GM21825 (cell line): ENCODE measurements around the gene CIDEA.

Experiments
- ATAC-seq: cut with Tn5 transposase; IDR thresholded peaks from one replicate; pipeline ENCODE4 v1.9.1; 2021; ENCODE audit warnings: mild to moderate bottlenecking, moderate library complexity; ENCODE audit not compliant: unreplicated experiment

The CIDEA gene

DNA sequence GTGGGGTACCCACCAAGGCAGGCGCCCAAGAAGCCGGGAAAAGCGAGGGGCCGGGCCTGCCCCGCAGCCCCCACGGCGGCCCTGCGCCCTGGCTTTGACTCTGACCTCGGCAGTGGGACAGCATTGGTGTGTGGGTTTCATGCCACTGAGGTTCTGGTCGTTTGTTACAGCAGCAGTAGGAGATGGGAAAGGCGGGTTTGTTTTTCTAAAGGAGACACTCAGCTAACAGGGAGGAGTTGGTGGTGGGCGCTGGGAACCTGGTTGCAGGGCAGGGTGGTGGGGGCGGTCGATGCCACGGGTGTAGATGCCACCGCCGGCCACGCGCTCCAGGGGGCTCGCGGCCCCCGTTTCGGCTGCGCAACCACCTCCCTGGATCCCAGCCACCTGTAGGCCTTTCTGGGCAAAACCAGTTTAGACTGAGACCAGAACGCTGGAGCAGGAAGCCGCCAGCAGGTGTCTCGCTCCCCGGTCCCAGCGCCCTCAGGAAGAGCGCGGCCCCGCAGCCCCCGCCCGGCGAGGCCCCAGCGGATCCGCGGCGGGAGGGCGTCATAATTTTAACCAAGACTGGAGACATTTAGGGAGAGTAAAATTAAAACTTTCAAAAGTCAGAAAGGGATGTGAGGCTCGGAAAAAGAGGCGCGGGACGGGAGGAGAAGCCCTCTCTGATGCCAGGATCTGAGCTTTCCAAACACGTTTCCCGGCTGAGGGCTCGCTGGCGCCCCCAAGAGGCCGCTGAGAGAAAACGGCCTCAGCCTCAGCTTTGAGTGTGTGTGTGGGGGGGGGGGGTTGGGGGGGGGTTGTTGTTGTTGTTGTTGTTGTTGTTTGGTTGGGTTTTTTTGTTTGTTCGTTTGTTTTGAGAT, 17.4 kb downstream of the CIDEA start:
- peak; percentile 94 for ATAC-seq

DNA sequence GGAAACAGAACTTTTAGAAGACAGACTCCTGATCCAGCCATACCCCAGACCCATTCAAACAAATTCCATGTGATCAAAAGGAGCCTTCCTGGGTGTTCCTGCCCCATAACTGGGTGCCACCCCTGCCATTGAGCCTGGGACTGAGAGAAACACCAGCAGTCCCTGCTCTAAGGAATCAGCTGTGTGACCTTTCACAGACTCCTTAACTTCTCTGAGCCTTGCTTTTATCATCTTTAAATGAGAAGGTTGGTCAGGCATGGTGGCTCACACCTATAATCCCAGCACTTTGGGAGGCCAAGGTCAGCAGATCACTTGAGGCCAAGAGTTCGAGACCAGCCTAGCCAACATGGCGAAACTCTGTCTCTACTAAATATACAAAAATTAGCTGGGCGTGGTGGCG, 20.6 kb downstream of the CIDEA start:
- ATAC-seq: no peak

DNA sequence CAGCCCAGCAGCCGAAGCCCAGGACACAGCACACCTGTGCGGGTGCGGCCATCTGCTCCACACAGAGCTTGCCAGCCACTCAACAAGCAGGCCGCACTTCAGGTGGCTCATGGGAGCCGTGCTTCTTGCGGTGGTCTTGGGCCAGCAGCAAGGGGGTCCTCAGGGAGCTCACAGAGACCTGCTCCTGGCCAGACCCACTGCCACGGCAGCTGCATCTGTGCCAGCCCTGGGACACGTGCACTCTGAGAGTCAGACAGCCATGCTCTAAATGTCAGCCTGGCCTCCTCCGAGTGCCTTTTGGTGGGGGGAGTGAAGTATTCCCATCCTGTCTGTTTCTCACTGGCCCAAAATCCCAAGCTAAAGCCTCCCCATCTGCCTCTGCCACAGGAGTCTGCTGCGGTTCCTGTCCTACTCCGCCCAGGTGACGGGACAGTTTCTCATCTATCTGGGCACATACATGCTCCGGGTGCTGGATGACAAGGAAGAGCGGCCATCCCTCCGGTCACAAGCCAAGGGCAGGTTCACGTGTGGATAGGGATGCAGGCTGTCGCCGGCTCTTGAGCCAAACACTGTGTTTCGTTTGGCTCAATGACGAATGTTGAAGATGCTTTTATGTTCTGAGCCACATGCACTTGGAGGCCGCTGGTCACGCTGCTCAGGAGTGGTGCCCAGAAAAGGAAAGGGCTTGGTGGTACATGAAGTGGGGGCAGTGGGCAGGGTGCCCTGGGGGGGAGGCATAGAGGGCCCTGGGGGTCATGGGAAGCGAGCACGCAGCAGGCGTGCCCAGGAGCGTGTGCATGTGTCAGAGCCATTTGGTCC, 22.8 kb downstream of the CIDEA start:
- ATAC-seq: no peak

DNA sequence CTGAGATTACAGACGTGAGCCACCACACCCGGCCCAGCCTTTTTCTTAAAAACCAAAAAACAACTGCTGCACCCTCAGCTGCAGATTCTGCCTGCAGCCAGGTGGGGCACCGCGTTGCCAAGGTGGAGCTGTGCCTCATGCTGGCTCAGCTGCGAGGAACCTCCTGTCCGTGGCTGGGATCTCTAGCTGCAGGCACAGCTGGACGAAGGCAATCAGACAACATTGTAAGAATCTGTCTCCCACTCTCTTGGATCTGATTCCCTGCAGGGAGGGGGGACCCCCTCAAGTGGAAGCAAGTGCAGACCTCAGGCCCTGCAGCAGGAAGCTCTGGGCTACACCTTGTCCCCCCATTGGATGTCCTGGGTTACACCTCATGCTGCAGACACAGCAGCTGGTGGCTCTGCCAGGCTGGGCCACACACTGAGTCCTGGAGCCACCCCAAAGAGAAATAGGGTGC, 24.1 kb downstream of the CIDEA start:
- ATAC-seq: no peak

DNA sequence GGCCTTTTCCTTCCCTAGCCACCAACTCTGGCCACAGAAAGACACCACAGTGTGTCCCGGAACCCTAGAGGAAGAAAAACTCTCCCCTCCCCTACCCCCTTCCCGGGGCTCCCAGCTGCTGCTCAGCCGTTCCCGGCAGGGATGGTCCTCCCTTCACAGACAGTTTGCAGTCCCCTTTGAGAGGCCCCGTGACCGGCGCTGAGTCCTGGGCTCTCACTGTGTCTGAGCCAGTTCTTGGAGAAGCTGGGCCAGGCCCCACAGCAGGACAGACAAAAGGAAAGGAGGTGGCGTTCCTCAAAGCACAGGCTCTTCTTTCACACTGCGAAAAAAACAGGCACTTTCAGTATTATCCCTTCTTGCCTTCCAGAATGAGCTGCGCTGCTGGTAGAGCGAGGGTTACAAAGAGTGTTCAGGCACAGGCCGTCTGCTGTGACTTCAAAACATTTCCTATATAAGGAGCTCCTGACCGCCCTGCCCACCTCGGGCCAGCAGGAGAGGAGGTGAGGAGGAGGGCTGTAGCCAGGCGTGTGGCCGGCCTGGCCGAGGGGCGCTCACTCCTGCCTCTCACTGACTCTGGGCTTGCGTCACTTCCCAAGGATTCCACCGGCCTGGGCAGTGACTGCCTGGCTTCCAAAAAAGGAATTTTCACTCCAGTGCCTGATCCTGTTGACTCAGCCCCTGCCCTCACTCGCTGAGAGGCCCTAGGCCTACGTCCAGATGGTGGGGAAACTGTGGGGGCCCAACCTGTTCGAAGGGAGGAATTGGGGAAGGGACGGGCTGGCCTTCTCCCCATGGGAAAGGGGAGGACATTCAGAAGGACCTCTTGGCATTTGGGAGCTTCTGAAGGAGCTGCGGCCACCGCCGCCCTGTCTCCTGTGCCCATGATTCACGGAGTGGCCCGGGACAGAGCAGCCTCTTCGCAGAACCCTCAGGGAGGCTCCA, 24.9 kb downstream of the CIDEA start:
- no peak for ATAC-seq

DNA sequence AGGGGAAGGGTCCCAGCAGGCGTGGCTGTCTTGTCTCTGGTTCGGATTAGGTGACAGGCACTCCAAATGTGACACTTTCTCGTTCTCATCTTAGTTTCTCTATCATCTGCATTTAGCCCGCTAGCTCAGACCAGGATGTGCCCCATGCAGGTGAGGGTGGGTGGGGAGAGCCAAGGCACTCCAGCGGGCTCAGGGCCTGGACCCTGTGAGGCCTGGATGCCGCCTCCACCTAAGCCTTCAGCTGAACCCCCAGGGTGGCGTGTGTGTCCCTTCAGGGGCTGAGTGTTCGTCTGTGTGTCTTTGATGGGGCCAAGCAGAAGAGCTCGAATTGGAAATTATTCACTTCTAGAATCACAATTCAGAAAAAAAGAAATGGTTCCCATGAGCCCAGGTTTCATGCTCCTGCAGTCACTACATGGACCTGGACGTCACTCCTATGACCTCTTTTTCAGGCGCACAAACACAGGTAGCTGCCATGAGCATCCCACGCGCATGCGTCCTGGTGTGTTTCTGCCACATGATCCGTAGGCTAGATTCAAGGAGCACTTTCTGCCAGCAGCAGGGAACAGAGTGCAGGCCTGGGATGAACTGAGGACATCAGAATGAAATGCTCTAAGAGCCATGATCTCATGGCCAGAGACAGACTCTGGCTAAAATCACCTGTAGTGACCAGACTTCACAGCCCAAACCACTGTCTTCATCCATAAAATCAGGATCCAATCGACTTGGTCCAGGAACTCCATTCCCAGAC, 25.8 kb downstream of the CIDEA start:
- no peak for ATAC-seq

DNA sequence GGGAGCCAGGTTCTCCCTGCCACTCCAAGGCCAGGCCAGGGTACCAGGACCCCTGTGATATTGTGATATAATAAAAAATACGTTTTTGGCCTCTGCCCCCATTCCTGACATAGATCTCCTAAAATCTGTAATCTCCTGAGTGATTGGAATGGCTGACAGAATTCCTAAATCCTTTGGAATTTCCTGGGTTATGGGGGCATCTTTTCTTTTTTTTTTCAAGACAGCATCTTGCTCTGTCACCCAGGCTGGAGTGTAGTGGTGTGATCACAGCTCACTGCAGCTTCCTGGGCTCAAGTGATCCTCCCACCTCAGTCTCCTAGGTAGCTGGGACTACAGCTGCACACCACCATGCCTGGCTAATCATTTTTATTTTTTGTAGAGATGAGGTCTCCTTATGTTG, 27.7 kb downstream of the CIDEA start:
- ATAC-seq: no peak

DNA sequence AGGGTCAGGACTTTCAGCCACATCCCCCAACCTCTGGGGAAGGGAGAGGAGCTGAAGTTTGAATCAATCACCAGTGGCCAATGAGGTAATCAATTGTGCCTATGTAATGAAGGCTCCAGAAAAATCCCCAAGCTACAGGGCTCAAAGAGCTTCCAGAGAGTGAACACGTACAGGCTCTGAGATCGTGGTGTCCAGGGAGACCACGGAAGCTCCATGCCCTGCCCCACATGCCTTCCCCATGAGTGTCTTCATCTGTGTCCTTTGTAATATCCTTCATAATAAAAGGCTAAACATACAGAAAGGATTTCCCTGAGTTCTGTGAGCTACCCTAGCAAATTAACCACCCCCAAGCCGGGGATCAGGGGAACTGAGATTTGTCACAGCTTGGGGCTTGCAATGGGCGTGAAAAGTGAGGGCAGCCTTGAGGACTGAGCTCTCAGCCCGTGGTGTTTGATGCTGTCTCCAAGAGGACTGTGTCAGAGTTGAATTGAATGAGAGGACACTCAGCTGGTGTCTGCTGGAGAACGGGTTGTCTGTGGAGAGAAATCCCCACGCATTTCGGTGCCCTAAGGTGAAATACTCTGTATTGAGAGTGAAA, 28.4 kb downstream of the CIDEA start:
- ATAC-seq: no peak

DNA sequence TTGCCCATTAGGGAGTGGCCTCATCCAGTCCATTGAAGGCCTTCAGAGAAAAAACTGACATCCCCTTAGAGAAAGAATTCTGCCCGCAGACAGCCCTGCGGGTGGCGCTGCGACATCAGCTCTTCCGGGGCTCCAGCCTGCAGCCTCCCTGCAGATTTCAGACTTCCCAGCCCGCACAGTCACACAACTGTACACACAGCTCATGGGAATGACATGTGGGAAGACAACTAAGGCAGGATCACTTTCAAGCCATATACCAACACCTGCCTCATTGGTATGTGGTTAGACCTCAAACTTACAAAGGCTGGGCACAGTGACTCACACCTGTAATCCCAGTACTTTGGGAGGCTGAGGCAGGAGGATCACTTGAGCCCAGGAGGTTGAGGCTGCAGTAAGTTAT, 29.1 kb downstream of the CIDEA start:
- no peak for ATAC-seq

DNA sequence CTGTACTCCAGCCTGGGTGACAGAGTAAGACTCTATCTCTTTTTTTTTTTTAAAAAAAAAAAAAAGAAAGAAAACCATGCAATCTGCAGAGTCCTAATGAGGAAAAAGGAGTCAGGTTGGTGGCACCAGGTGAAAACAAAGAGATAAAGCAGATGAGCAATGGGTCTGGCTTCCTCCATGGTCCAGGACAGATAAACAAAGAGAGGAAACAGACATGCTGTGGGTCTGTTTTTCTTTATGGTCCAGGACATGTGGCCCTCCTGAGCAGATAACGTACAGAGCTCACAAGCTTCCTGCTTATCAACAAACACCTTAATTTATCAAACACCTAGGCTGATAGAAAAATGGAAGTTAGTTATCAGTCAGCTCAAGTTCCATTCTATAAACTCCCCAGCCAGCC, 29.5 kb downstream of the CIDEA start:
- no peak for ATAC-seq

DNA sequence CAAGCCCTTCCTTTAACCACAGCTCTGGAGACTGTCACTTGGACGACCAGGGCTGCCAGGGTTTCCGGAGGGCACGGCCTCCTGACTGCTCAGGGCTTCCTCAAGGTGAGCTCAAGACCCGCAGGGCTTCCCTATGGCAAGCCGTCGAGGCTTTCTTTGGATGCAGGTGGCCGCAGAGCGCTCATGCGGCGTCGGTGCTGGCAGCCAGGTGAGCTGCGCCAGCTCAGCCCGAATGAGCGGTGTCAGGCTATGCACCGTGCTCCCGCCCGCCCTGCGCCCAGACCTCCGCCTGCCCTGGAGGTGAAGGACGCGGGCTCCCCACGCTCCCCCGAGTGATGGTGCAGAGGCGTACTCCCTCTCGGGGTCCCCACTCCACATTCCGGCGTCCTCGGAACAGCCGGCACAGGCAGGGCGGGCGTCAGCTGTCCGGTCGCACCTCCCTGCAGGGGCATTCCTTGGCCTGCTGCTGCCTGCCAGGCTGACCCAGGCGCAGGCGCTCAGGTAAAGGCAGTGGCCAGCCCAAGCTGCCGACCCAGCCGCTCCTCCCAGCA, 33.0 kb downstream of the CIDEA start:
- ATAC-seq: no peak

DNA sequence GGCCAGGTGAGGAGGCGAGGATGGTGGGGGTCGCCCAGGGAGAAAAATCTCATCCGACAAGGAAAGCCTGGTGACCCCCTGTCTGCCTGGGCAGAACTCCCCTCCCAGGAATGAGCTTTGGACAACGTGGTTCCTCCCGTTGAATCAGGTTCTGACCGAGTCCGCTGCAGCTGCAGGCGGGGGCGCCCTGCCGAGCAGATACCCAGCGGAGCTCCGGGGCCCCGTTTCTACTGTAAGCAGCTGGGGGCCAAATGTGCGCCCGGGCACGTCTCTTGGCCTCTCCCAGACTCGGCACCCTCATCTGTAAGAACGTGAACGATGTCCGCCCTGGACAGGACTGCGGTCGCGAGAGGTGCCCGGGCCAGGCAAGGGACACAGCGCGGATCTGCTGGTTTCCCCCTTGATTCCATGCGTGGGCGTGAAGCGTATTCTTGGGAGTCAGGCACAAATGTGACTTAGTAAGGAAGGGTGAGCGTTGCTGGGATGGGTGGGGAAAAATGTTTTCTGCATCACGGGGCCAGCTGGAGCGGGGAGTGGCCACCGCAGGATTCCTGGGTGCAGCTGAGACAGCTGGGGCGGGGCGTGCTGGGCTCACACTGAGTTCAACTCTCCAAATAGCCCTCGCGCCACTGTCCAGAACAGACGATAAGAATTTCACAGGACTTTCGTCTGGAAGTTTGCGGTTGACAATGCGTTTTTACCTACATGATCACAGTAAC, 33.7 kb downstream of the CIDEA start:
- no peak for ATAC-seq

DNA sequence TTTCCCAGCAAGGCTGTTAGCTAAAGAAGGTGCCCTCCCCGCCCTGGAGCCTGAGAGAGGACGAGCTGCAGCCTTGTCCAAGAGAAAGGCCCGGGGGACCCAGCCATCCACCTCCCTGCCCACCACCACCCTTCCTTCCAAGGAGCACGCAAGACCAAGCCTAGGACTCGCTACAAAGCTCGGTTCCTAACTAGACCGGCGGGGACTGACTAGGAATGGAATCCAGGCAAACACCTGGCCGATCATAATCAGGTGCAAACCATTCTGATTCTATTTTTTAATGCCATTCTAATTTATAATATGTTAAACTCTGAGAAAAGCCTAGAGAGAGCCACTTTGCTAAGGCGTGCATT, 34.2 kb downstream of the CIDEA start:
- ATAC-seq: no peak

DNA sequence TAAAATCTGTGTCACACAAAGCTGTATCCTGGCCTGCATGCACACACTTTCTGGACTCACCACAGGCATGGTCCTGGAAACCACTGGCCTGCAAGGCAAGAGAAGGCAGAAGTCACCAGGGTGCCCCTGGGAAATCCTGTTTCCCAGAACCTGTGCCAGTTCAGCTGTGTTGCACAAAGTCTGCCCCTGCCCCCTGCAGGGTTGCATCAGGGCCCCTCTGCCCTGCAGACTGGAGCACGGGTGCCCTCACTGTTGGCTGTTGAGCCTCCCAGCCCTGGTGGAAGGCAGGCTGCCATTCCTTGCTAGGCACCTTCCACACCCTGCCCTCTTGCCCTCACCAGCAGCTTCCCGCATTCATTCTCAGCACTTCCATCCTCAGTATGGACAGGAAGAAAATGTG, 35.9 kb downstream of the CIDEA start:
- no peak for ATAC-seq

DNA sequence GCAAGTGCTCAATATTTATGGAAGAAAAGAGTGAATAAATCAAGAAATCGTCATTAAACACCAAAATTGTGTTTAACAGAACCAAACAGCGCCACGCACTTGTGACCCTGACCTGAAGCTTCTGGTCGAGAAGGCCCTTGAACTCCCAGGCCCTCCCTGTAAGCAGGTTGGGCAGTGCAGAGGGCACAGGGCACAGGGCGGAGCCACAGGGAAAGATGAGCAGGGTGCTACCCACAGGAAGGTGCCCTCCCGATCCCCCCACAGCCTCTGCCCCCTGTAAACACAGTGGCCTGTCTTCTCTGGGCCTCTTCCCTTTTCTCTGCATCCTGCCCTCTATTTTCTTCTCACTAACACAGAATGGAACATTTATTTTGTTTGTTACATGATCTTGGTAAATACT, 37.0 kb downstream of the CIDEA start:
- ATAC-seq: no peak

DNA sequence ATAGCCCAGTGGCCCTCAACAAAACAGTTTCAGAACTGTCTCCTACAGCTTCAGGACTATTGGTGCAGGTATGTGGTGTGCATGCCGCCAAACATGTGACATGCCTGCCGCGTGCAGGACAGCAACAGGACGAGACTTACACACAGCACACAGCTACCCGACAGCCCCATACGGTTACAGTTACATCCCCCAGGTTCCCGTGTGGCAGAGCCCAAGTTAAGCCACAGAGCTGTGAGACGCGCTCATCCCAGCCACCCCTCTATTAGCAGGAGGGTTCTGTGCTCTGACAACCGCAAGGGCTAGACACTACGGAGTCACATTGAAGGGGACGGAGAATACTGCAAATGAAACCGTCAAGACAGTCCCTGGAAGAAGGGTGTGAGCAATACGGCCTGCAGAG, 37.5 kb downstream of the CIDEA start:
- no peak for ATAC-seq

DNA sequence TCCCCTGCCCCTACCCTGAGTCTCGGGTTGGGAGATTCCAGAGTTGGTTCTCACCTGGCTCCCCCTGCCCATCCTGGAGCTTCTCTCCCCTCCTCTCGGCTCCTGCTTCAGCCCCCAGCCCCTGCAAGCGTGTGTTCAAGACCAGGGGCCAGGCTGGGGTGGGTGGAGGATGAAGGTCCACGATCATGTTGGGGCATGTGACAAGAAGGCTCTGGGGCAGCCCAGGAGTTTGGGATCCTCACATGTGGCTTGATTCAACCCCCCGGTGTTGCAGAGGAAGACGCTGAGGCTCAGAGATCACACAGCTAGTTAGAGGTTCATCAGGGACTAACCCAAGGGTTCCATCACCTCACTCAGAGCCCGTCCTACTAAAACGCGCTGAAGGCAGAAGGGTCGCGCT, 39.7 kb downstream of the CIDEA start:
- ATAC-seq: no peak

DNA sequence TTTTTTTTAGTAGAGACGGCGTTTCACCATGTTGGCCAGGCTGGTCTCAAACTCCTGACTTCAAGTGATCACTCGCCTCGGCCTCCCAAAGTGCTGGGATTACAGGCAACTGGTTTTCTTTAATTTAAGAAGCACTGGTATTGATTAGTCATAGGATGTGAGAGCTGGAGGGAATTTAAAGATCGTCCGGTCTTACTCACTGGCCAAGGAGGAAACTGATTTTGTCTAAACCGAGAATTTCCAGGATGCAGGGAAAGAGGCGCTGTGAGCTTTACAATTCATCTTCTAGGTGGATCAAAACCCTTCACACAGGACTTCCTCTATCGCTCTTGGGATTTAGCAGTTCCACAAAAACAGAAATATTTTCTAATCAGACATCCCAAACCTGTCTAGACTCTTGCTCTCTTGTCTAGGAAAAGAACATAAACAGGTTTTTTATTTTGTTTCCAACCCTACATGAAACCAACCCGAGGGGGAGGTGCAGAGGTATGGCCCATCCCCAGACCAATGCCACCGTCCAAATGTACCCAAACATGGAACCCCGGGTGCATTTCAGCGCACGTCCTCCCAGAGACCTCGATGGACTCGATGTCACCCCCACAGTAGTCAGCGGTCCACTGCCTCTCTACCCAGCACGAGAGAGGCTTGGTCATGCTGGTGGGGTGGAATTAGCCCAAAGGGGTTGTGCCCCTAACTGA, 41.4 kb downstream of the CIDEA start:
- no peak for ATAC-seq

DNA sequence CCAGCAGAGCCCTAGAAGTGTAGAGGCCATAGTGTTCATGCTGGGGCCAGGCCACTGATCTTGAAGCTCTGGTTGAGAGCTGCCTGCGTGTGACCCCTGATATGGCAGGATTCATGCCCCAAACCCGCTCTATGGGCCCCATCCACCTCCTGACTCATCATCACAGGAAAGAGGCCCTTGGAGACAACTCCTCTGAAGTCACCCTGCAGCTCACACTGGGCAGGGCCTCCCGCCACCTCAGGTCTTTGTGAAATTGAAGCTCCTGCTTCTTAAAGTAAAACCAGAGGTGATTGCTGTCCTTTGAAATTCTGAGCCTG, 41.9 kb downstream of the CIDEA start:
- no peak for ATAC-seq
